ENCODE measurements around the gene ZNF33B.

The ZNF33B gene

GRCh38 chr10:42638821-42639270, 476 bp upstream of the ZNF33B start:
- Histone ChIP-seq H3K36me3 (ENCODE audit: insufficient read depth, low read length) (no peaks in the 10 kb centered on the region), H3K27me3 (ENCODE audit: insufficient read depth, low read length, poor library complexity, severe bottlenecking) (no peaks in the 10 kb centered on the region), H3K9me2 (replicated peaks; ENCODE audit: low read depth, low read length) (no peaks in the 10 kb centered on the region), H3K9me3 (ENCODE audit: insufficient read depth, low read depth, low read length) (no peaks in the 10 kb centered on the region), H3K4me1 (ENCODE audit: insufficient read depth, low read length, poor library complexity, severe bottlenecking) (peaks cover 31% of the 10 kb centered on the region), H3K4me2 (ENCODE audit: low read depth, low read length, poor library complexity, severe bottlenecking) (peak overlapping the region; percentile 86), H2AFZ (ENCODE audit: low read length) (peak overlapping the region; percentile 95), H3K4me3 (ENCODE audit: low read length, poor library complexity, severe bottlenecking) (peak overlapping the region; percentile 92), H3K79me2 (ENCODE audit: insufficient read depth, low read length) (peaks cover 38% of the 10 kb centered on the region), H4K20me1 (ENCODE audit: insufficient read depth, low read length, poor library complexity, severe bottlenecking) (no peaks in the 10 kb centered on the region), H3K9ac (ENCODE audit: low read depth, low read length, poor library complexity, severe bottlenecking) (peak overlapping the region; percentile 90), H3F3A (ENCODE audit: low read depth) (no peaks in the 10 kb centered on the region)
- TF ChIP-seq, protein P1, sequence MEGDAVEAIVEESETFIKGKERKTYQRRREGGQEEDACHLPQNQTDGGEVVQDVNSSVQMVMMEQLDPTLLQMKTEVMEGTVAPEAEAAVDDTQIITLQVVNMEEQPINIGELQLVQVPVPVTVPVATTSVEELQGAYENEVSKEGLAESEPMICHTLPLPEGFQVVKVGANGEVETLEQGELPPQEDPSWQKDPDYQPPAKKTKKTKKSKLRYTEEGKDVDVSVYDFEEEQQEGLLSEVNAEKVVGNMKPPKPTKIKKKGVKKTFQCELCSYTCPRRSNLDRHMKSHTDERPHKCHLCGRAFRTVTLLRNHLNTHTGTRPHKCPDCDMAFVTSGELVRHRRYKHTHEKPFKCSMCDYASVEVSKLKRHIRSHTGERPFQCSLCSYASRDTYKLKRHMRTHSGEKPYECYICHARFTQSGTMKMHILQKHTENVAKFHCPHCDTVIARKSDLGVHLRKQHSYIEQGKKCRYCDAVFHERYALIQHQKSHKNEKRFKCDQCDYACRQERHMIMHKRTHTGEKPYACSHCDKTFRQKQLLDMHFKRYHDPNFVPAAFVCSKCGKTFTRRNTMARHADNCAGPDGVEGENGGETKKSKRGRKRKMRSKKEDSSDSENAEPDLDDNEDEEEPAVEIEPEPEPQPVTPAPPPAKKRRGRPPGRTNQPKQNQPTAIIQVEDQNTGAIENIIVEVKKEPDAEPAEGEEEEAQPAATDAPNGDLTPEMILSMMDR (conservative IDR thresholded peaks at IDR 0.05; ENCODE audit: low read length) = no peak
- no peak for TF ChIP-seq EZH2phosphoT487 (IDR thresholded peaks at IDR 0.05; ENCODE audit: borderline replicate concordance)

GRCh38 chr10:42637648-42638054, 719 bp downstream of the ZNF33B start:
- peak overlapping the region; percentile 95 for H2AFZ ChIP-seq (ENCODE audit: low read length)
- H3K4me3 ChIP-seq (ENCODE audit: low read length, poor library complexity, severe bottlenecking) = peak overlapping the region; percentile 92
- TF ChIP-seq, protein P1 (conservative IDR thresholded peaks at IDR 0.05; ENCODE audit: low read length) = no peak
- no peak for TF ChIP-seq EZH2phosphoT487 (IDR thresholded peaks at IDR 0.05; ENCODE audit: borderline replicate concordance)

GRCh38 chr10:42637142-42637541, 1.2 kb downstream of the ZNF33B start:
- peak overlapping the region; percentile 92 for H3K4me3 ChIP-seq (ENCODE audit: low read length, poor library complexity, severe bottlenecking)

More at GRCh38 chr10:42637648-42638054, 719 bp downstream of the ZNF33B start:
- Histone ChIP-seq H3K36me3 (ENCODE audit: insufficient read depth, low read length) (no peaks in the 10 kb centered on the region), H3K4me2 (ENCODE audit: low read depth, low read length, poor library complexity, severe bottlenecking) (peak overlapping the region; percentile 86), H3K9ac (ENCODE audit: low read depth, low read length, poor library complexity, severe bottlenecking) (peak overlapping the region; percentile 90), H3K27me3 (ENCODE audit: insufficient read depth, low read length, poor library complexity, severe bottlenecking) (no peaks in the 10 kb centered on the region), H3K9me2 (replicated peaks; ENCODE audit: low read depth, low read length) (no peaks in the 10 kb centered on the region), H3F3A (ENCODE audit: low read depth) (no peaks in the 10 kb centered on the region), H3K9me3 (ENCODE audit: insufficient read depth, low read depth, low read length) (no peaks in the 10 kb centered on the region), H3K79me2 (ENCODE audit: insufficient read depth, low read length) (peaks cover 47% of the 10 kb centered on the region), H3K4me1 (ENCODE audit: insufficient read depth, low read length, poor library complexity, severe bottlenecking) (peaks cover 32% of the 10 kb centered on the region), H4K20me1 (ENCODE audit: insufficient read depth, low read length, poor library complexity, severe bottlenecking) (peaks cover 3% of the 10 kb centered on the region)

More at GRCh38 chr10:42637142-42637541, 1.2 kb downstream of the ZNF33B start:
- Histone ChIP-seq H3K9me2 (replicated peaks; ENCODE audit: low read depth, low read length) (no peaks in the 10 kb centered on the region), H3K27me3 (ENCODE audit: insufficient read depth, low read length, poor library complexity, severe bottlenecking) (no peaks in the 10 kb centered on the region), H3K4me1 (ENCODE audit: insufficient read depth, low read length, poor library complexity, severe bottlenecking) (peaks cover 36% of the 10 kb centered on the region), H3K36me3 (ENCODE audit: insufficient read depth, low read length) (no peaks in the 10 kb centered on the region), H3K9ac (ENCODE audit: low read depth, low read length, poor library complexity, severe bottlenecking) (peak overlapping the region; percentile 90), H2AFZ (ENCODE audit: low read length) (no peak overlapping the region), H3K4me2 (ENCODE audit: low read depth, low read length, poor library complexity, severe bottlenecking) (peak overlapping the region; percentile 86), H3K9me3 (ENCODE audit: insufficient read depth, low read depth, low read length) (no peaks in the 10 kb centered on the region), H3F3A (ENCODE audit: low read depth) (no peaks in the 10 kb centered on the region), H4K20me1 (ENCODE audit: insufficient read depth, low read length, poor library complexity, severe bottlenecking) (peaks cover 3% of the 10 kb centered on the region), H3K79me2 (ENCODE audit: insufficient read depth, low read length) (peaks cover 47% of the 10 kb centered on the region)
- TF ChIP-seq EZH2phosphoT487 (IDR thresholded peaks at IDR 0.05; ENCODE audit: borderline replicate concordance) = no peak
- TF ChIP-seq, protein P1 (conservative IDR thresholded peaks at IDR 0.05; ENCODE audit: low read length) = no peak
